D721Med (cell line): ENCODE measurements around the gene TRMT44.

Experiments used
- DNase-seq: peaks from one replicate; pipeline ENCODE4 v3.0.0; 2011; ENCODE audit warnings: low spot score; ENCODE audit not compliant: insufficient read length
- FAIRE-seq: peaks from 2 replicates; lab custom pipeline; 2011; peaks lifted over from hg19 to GRCh38; lab: Jason Lieb, UNC
- CTCF ChIP-seq: IDR thresholded peaks from 2 replicates; pipeline ENCODE4 v1.5.1; 2012; ENCODE audit warnings: mild to moderate bottlenecking, control low read depth; ENCODE audit not compliant: insufficient read depth; ENCODE audit errors: missing control alignments

Gene TRMT44

GRCh38 chr4:8422786-8423185 is 17.8 kb upstream of the TRMT44 start:
- DNase-seq = no peak
- no peak for FAIRE-seq
- no peak for TF ChIP-seq CTCF

- TF ChIP-seq CTCF = no peak
- DNase-seq = no peak
- no peak for FAIRE-seq
Observed at GRCh38 chr4:8427262-8427661, 13.3 kb upstream of the TRMT44 start.

GRCh38 chr4:8427761-8428287 is 12.8 kb upstream of the TRMT44 start:
- no peak for TF ChIP-seq CTCF
- FAIRE-seq (no peak), DNase-seq (no peak)

- DNase-seq (peak; percentile 80), FAIRE-seq (no peak)
- no peak for TF ChIP-seq CTCF
Observed at GRCh38 chr4:8428288-8429097, 12.1 kb upstream of the TRMT44 start.

GRCh38 chr4:8431553-8431952 is 9.0 kb upstream of the TRMT44 start:
- DNase-seq = no peak
- no peak for TF ChIP-seq CTCF
- no peak for FAIRE-seq

GRCh38 chr4:8433136-8433535 is 7.4 kb upstream of the TRMT44 start:
- TF ChIP-seq CTCF = no peak
- peak; percentile 41 for DNase-seq
- no peak for FAIRE-seq
